SK-N-MC (cell line): ENCODE measurements around the gene FNTB.

Source experiments
- EZH2 ChIP-seq: fragments of 200-600 bp; sonication (generic); IDR thresholded peaks from one replicate; pipeline ENCODE4 v1.6.1; 2017; ENCODE audit warnings: antibody characterized with exemption
- FOXP2 ChIP-seq: optimal IDR thresholded peaks from 2 replicates; pipeline ENCODE3; 2011; ENCODE audit warnings: mild to moderate bottlenecking, moderate library complexity; ENCODE audit not compliant: insufficient read depth; ENCODE audit errors: extremely low read length, control extremely low read depth
- POLR2AphosphoS5 ChIP-seq: IDR thresholded peaks from 2 replicates; pipeline ENCODE4 v1.6.1; 2012; ENCODE audit warnings: mild to moderate bottlenecking, low read depth, low read length, borderline replicate concordance

GRCh38 chr14:64963611-64964010 is 23.1 kb upstream of the FNTB start:
- TF ChIP-seq EZH2 (no peak), POLR2AphosphoS5 (no peak), FOXP2 (no peak)
